WTC11 (cell line): ENCODE measurements around the gene TXNIP.

Experiments used
- AFF4 ChIP-seq: sonication (generic); formaldehyde crosslinking; IDR thresholded peaks from 2 replicates; pipeline ENCODE4 v1.8.1; 2023; ENCODE audit warnings: mild to moderate bottlenecking, missing genetic modification reagents, borderline replicate concordance
- ATF2 ChIP-seq: sonication (generic); formaldehyde crosslinking; IDR thresholded peaks from 2 replicates; pipeline ENCODE4 v1.8.1; 2022; ENCODE audit warnings: low read depth, missing genetic modification reagents, borderline replicate concordance
- CREM ChIP-seq: sonication (generic); formaldehyde crosslinking; IDR thresholded peaks from 2 replicates; pipeline ENCODE4 v1.8.1; 2022; ENCODE audit warnings: mild to moderate bottlenecking, missing genetic modification reagents, moderate library complexity
- CTCF ChIP-seq: fragments of 200-600 bp; IDR thresholded peaks from 2 replicates; pipeline ENCODE4 v1.8.0; 2022; ENCODE audit warnings: antibody characterized with exemption
- EMX1 ChIP-seq: fragments of 250-450 bp; sonication (Bioruptor Pico); IDR thresholded peaks from 2 replicates; pipeline ENCODE4 v1.8.0; 2021; ENCODE audit warnings: mild to moderate bottlenecking
- FOXJ3 ChIP-seq: sonication (generic); formaldehyde crosslinking; IDR thresholded peaks from 2 replicates; pipeline ENCODE4 v1.9.0; 2021; ENCODE audit warnings: missing genetic modification reagents, mild to moderate bottlenecking, borderline replicate concordance
- HMGXB4 ChIP-seq: sonication (generic); formaldehyde crosslinking; IDR thresholded peaks from 2 replicates; pipeline ENCODE4 v1.8.1; 2023; ENCODE audit warnings: mild to moderate bottlenecking, moderate library complexity, missing genetic modification reagents
- NR1H2 ChIP-seq: sonication (generic); formaldehyde crosslinking; IDR thresholded peaks from 2 replicates; pipeline ENCODE4 v1.9.0; 2021; ENCODE audit warnings: mild to moderate bottlenecking, moderate library complexity, missing genetic modification reagents
- SMAD4 ChIP-seq: sonication (generic); formaldehyde crosslinking; IDR thresholded peaks from 2 replicates; pipeline ENCODE4 v1.8.0; 2022; ENCODE audit warnings: mild to moderate bottlenecking, missing genetic modification reagents
- SP1 ChIP-seq: sonication (generic); formaldehyde crosslinking; conservative IDR thresholded peaks from 2 replicates; pipeline ENCODE4 v1.8.1; 2022; ENCODE audit warnings: missing genetic modification reagents
- USF1 ChIP-seq: sonication (generic); formaldehyde crosslinking; IDR thresholded peaks from 2 replicates; pipeline ENCODE4 v1.8.0; 2022; ENCODE audit warnings: mild to moderate bottlenecking, missing genetic modification reagents

GRCh38 chr1:145978471-145978853 lies 17.9 kb downstream of the TXNIP start:
- TF ChIP-seq CTCF (no peak), SP1 (CRISPR knock-in tag) (no peak), EMX1 (CRISPR knock-in tag) (no peak), SMAD4 (CRISPR knock-in tag) (no peak), FOXJ3 (CRISPR knock-in tag) (no peak), CREM (no peak), ATF2 (CRISPR knock-in tag) (no peak), NR1H2 (CRISPR knock-in tag) (no peak), AFF4 (no peak), HMGXB4 (CRISPR knock-in tag) (no peak), USF1 (CRISPR knock-in tag) (no peak)
